GM12801 (cell line): Measurements from ENCODE around the gene S100PBP.

Experiments
- CTCF ChIP-seq: IDR thresholded peaks from one replicate; pipeline ENCODE4 v1.5.1; 2011; ENCODE audit warnings: control low read depth; ENCODE audit not compliant: insufficient read length; ENCODE audit errors: extremely low read depth

Gene S100PBP

GRCh38 chr1:32797456-32797855 is 20.0 kb upstream of the S100PBP start:
- no peak for TF ChIP-seq CTCF

- no peak for TF ChIP-seq CTCF
These were observed 19.3 kb upstream of the S100PBP start for GRCh38 chr1:32798191-32798590.

GRCh38 chr1:32798679-32799416 is 18.6 kb upstream of the S100PBP start:
- TF ChIP-seq CTCF = no peak

- TF ChIP-seq CTCF = no peak
These were observed 16.2 kb upstream of the S100PBP start for GRCh38 chr1:32801096-32801715.

- TF ChIP-seq CTCF = no peak
These were observed 11.2 kb upstream of the S100PBP start for GRCh38 chr1:32806290-32806689.

GRCh38 chr1:32806910-32807523 is 10.4 kb upstream of the S100PBP start:
- TF ChIP-seq CTCF = no peak

GRCh38 chr1:32808580-32808979 is 8.9 kb upstream of the S100PBP start:
- TF ChIP-seq CTCF = no peak
